NCI-H1417 (cell line): ENCODE results near the gene DDX53.

Source experiments
- DNase-seq, 3 experiments: peaks; one replicate each; lab custom pipeline; 2025; lab: John Stamatoyannopoulos, UW

Gene DDX53

DNA sequence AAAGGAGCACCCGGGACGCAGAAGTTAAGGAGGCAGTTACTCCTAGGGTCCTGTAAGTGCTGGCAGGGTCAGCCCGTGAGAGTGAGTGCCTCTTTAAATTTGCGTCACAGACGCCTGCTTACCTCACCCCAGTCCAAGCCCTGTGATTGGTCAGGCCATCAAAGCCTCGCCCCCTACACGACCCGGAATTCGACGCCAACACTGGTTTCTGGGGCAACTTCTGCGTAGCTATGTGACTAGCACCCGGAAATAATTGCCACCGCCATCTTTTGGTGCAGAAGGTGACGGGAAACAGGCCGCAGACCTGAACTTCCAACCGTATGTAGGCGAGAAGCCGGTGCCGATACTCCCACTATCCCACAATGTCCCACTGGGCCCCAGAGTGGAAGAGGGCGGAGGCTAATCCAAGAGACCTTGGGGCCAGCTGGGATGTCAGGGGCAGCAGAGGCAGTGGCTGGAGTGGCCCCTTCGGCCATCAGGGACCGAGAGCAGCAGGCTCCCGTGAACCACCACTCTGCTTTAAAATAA lies at the start of gene DDX53:
Gene DDX53, plus strand, starts transcription at position 265 of the 528 bp plus-strand sequence. Its CDS starts 98 bp downstream, at position 363.
- no peak for DNase-seq

DNA sequence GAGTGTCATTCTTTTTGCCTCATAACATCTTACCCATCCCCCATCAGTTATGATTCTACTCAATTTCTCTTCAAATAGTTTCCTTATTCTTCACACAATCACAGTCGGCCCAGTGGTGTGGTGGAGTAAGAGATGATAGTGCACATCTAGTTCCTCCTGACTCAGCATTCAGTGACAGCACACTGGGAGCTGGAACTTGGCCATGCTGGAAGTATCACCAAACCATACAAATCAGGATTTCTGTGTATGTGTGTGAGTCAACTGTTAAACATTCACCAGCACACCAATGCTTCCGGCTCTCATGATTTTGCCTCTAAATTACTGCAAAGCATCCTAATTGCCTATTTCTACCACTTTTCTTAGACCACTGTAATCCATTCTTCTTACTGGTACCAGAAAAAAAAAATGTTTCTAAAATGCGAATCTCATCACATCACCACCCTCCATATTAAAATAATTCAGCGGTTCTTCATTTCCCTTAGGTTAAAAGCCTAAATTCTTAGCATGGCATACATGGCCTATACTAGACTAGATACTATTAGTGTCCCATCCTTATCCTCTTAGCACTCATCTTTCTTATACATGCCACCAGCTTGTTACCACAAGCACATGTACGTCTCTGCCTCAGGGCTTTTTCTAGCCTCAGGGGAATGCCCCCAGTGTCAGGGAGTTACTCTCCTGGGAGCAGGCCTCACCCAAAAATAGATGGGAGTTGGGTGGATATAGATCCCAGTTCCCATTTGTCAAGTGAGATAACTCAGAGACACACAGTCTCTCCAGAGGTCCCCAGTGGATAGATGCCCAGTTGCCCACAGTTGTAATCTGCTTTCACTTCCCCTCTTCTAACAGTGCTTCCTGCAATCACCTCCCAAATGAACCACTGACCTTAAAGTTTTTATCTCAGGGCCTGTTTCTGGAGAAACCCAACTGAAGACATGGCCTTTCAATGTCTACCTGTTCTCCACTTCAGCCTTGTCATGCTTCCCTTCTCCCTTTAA lies 49.2 kb upstream of the DDX53 start:
- no peak for DNase-seq

DNA sequence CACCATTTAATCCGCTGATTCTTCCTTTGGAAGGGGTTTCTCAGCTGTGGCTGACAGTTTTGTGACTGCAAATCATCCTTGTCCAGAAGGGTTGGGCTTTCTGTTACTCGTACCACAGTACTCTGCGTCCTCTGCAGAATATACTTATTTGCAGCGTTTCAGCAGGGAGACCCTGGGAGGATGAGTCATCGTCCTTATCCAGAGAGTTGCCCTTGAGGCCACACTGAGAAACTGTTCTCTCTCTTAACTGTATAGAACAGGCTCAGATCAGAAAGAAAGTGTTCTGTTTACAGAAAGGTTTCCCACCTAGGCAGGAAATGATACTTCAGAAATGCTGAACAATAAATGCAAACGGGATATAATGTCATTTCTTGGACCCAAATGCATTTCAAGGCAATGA lies 47.8 kb upstream of the DDX53 start:
- no peak for DNase-seq

DNA sequence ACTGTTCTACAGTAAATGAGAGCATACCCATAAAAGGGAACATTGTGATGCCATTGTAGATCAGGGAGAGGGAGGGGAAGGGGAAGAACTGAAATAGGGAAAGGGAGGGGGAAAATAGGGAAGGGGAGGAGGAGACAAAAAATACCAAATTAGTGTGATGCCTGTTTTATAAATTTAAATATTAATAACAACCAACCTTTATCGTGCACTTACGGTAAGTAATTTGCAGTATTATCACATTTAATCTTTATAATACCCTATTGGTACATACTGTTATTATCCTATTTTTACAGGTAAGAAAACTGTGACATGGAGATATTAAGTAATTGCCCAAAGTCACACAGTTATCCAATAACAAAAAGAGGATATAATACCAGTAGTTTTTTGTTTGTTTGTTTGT lies 41.5 kb upstream of the DDX53 start:
- DNase-seq: no peak

DNA sequence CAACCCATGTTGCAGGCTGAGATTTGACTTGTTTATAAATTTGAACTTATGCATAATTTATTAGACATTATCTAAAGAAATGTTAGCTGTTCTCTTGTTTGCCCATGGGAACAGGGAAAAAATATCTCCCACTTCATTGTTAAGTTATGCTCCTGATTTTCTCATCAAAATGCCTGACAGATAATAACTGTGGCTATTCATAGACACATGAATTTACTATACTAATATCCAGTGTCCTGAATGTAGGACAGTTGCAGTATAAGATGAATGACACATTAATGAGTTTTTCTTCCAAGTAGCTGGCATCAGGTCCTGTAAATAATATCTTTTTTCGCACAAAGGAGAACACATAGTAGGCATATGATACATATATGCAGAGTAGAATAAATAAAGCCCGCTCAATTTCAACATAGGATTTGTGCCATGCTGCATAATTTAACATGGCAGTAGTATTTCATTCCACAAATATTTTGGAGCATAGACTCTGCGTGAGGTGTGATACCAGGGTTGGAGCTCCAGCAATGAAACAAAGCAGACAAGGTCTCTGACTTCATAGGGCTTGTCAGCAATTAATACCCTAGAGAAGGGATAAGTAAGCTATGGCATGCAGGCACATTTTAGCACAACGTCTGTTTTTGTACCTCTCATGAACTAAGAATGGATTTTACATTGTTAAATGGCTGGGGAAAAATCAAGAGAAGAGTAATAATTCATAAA lies 40.4 kb upstream of the DDX53 start:
- DNase-seq: no peak

DNA sequence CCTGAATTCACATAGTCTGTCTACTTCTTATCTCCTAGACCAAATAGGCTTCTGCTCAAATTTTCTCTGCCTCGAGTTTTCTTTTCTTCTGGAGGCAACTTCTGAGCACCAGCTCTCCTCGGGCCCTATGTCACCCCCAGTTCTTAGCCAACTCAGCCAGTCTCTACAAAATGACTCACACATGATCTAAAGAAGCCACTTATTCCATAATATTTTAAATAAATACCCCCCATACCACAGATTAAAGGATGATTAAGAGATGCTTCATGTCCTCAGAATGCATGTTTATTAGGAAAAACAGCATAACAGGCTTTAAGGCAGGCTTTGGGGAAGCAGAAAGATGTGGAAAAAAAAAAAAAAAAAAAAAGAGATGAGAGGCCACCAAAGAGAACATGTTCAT lies 36.6 kb upstream of the DDX53 start:
- DNase-seq: no peak

DNA sequence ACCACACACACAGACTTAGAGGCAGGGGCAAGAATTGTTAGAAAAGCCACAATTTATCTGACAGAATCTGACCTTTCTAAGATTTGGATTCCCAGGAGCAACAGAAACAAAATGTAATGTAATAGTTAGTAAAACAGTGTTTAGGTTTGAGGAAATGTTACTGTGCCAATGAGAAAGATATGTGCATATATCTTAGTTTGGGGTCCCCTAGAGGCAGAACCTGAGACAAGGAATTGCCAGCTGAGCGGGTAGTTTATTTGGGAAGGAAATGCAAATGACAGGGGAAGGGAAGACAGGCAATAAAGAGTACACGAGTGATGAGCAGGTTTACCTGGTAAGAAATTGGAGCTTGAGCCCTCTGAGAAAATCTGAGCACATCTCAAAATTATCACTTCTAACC lies 31.3 kb upstream of the DDX53 start:
- DNase-seq: no peak

DNA sequence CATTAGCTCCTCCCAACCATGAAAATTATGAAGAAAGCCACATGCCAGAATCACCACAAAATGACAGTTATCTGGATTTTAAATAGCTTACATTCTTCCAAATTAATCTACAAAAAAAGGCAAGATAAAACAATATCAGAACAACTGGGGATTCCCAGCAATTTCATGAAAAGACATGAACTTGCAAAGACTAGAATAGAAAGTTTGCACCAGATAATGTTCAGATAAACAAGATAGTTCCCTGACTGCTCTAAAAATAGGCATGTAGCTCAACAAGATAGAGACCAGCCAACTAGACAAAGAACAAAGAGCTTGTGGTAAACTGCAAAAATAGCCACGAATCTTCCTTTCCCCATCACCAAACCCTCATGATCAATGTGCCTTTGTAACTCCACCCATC lies 30.3 kb upstream of the DDX53 start:
- DNase-seq: no peak

DNA sequence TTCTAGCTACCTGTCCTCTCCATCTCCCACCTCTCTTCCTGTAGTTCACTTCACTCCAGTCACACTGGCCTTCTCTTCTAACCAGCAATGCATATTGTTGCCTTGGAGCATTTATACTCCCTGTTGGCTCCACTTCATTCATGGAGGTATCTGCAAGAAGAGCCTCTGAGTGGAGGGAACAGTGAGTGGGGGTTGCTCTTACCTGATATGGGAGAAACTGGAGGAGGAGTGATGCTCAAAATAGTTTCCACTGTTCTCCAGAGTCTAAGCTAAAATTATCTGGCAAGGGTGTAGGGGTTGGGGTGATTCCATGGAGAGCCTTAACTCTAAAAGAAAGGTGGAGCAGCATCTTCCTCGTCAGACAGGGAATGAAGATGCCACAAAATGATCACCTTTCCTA lies 28.9 kb upstream of the DDX53 start:
- no peak for DNase-seq

DNA sequence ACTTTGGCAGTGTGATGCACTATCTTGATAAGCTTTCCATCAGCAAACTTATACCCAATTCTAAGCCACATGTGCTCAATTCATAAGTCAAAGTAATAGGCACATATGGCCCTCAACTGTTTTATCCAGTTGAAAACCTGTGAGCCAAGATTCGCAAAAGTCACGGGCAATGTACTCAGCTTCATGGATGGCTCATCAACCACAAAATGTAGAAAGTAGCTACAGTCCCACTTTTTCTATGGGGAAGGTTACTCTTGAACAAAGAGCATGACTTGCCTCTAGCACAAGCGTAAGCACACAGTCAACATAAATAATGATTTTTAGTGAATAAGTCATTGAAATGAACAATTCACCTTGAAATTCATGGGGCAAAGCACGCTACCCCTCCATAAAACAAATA lies 25.1 kb upstream of the DDX53 start:
- no peak for DNase-seq

DNA sequence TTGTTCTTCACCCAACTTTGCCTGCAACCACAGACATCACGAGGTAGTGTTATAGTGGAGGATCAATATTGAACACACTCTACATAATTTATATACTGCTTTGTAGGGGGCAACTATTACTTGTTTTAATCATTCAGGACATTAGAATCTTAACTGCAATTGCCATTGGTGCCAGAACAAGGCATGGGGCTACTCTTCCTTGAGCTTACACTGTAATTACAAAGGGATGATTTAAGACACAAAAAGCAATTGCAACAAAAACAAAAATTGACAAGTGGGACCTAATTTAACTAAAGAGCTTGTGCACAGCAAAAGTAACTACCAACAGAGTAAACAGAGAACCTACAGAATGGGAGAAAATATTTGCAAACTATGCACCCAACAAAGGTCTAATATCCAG lies 24.0 kb upstream of the DDX53 start:
- no peak for DNase-seq

DNA sequence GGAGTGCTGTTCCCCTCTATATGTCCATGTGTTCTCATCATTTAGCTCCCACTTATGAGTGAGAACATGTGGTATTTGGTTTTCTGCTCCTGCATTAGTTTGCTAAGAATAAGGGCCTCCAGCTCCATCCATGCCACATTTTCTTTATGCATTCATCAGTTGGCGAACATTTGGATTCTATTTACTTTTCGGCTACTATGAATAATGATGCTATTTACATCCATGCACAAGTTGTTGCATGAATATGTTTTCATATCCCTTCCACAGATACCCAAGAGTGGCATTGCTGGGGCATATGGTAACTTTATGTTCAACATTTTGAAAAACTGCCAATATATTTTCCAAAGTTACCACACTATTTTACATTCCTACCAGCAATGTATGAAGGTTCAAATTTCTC lies 13.8 kb upstream of the DDX53 start:
- no peak for DNase-seq

DNA sequence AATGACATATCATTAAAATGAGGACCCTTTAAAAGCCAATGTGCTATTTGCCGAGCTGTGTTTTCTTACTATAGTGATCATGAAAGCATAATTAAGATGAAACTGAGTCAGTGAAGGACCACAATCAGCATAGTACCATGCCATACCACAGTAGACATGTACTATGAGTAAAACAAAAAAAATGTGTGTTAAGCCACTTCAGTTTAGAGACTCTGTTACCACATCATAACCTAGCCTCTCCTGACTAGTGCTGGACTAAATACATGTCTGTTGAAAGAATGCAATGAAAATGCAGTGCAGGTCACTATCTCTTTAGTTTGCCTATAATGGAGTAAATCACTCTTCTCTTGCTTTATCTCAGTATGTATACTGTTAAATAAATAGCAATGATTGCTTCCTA lies 12.3 kb upstream of the DDX53 start:
- no peak for DNase-seq

DNA sequence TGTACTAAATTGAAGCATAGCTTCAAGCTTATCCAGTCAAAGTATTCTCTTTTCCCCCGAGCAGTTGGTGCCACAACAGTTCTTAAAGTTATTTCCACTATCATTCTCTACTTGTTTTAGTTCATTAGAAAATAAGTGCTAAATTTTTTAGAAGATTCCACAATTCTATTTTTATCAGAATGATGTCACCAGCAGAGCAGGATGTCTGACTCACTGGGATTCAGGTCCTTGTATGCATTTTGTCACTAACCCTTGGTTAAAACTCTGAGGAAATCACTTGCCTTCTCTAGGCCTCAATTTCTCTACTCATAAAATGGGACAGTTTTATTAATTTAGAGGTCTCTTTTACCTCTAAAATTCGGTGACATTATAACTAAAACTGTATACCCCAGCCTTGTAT lies 3.4 kb downstream of the DDX53 start:
- DNase-seq: no peak

DNA sequence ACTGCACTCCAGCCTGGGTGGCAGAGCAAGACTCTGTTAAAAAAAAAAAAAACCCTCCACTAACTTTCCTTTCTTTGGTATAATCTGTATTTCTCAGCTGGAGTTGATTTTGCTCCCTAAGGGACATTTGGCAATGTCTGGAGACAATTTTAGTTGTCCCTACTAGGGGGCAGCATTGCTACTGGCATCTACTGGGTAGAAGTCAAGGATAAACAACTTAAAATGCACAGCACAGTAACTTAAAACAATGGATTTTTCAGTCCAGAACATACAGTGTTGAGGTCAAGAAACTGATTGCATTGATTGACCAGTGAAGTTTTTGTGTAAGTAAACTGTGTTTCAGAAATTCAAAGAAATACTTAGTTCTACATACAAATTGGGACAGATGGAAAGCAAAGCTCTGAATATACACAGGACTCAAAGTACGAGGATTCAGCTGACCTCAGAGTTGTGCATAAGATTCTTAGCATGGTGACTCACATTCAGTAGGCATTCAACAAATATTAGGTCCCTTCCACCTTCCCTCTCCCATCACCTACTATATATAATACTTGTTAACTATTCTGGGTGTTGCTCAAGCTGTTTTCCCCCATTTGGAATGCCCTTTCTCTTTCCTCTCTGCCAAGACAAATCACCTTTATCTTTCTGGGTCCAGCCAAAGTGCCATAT lies 8.8 kb downstream of the DDX53 start:
- DNase-seq: peak in 1 of 3 experiments; percentile 43

DNA sequence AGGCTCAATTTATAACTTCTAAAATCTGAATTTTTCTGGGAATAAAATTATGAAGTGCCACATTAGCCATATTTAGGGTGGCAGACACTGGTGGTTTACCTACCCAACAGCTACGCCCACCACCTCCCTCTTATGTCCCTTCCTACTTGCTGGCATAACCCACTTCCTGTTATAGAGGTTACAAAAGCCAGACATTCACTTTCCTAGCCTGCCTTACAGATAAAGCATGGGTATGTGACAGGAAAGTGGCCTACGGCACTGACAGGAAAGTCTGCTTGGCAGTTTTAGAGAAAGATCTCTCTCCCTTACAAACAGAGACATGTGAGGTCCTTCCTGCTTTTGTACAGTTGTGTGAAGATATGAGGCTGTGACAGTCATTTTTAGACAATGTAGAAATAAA lies 12.4 kb downstream of the DDX53 start:
- no peak for DNase-seq

DNA sequence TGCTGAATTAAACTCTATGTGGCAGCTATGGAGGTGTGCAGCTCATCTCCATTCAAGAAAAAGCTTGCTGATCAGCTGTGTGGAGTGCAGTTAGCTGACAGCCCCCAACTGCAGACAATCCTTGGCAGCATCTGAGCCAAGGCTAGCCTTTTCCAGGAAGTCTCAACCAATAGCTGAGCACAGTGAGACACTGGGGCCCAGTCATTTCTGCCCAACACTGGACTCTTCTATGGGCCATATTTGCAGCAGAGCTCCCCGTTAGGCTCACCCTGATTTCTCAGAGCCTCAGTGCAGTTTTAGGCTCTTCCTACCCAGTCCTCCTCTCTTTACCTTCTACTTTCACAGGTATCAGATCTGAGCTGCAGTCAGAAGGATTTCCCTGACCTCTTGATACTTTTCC lies 12.9 kb downstream of the DDX53 start:
- no peak for DNase-seq

DNA sequence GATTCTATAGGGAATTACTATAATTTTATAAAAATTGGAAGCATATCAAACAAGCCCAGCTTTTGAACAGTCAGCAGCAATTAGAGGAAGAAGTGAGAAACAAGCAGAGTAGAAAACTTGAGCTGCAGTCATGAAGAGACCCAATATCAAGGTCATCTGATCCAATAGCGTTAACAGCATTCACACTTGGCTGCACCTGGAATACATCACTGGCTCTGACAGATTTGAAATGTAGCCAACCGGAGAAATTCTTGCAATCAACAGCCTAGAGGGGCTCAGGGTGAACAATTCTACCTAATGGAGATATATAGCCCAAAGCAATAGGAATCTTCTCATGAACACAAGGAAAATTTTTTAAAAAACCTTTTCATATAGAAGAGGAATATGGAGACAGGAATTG lies 13.6 kb downstream of the DDX53 start:
- DNase-seq: no peak

DNA sequence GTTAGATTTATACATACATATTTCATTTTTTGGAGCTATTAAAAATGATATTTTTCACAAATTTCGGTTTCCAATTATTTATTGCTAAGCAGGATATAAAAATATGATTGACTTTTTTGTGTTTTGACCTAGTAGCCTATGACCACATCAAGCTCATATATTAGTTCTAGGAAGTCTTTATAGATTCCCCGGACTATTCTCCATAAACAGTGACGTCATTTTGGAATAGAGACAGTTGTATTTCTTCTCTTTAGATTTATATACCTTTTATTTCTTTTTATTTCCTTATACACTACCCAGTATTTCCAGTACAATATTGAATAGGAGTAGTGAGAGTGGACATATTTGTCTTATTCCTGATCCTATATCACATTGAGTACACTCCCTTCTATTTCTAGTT lies 31.8 kb downstream of the DDX53 start:
- no peak for DNase-seq

DNA sequence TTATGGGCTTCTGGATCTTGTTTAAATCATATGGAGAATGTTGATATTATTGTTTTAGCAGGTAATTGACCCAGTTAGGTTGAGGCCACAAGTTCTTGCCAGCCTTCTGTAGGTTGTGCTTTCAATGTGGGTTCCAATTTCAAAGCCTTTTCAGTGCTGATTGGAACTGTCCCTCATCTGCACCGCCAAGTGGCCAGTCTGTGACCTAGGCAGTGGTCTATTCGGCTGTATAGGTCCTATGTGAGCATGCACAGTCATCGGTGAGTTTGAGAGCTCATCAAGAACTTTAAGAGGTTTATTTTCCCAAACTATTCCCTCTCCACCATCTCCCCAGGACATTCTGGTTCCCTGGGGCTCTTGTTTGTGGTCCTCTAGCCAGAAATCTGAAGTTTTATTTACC lies 35.7 kb downstream of the DDX53 start:
- DNase-seq: peak in 1 of 3 experiments; percentile 11

DNA sequence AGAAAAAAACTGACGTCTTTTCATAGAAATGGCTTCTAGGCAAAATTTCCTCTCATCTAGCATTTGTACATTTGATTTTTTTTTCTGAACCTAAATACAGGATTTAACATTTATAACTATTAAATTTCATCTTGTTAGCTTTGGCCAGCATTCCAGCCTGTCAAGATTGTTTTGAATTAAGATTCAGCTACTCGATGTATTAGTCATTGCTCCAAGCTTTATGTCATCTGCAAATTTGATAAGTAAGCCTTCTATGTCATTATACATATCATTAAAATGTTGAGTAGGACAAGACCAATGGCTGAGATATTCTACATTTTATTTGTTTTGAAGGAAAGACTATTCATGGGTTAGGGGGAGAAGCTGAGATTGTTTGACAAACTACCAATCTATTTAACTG lies 46.7 kb downstream of the DDX53 start:
- no peak for DNase-seq

DNA sequence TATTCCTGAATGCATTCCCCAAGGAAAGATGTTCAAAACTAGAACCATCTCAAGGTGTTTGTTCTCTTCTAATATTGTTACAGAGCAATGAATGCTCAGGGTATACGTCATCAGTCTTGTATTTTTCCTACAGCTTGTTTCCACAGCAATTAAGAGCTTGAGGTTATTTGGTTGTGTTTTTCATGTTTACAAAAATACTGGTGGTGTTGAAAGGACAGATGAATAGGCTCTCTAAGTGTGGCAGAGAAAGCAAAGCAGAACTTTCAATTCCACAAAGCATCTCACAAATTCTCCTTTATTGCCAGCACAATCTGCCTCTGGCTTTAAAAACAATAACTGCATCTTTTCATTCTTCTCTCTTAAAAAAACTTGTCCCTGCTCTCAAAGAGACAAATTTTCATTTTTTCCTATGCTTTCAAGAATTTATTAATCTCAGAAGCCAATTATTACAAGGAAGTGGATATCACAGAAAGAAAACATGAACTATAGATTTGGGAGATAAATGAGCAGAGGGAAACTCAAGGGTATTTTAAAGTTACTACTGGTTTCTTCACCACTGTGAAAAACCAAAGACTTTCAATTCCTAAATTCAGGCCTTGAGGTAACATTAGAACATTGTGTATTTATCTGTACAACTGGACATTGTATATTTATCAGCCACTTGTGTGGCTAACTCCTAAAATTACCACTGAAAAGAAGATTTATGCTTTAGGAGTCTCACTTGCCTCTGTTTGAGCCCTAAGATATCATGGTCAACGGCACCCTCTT lies 49.2 kb downstream of the DDX53 start:
- DNase-seq: no peak
